HG03064 (cell line): ENCODE measurements around the gene TNKS1BP1.

Experiments
- ATAC-seq: cut with Tn5 transposase; IDR thresholded peaks from one replicate; pipeline ENCODE4 v1.9.1; 2021; ENCODE audit warnings: low read depth; ENCODE audit not compliant: unreplicated experiment

Gene TNKS1BP1

DNA sequence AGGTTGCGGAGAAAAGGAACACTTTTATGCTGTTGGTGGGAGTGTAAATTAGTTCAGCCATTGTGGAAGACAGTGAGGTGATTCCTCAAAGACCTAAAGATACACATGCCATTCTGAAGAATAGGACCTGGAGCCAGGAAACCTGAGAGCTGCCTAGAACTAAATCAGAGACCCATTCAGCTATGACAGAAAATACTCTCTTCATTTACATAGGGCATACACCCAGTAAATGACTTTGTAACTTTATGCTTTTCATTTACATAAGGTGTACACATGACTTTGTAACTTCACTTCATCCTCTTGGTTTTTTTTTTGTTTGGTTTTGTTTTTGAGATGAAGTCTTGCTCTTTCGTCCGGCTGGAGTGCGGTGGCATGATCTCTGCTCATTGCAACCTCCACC lies 62.6 kb downstream of the TNKS1BP1 start:
- ATAC-seq, result no peak

DNA sequence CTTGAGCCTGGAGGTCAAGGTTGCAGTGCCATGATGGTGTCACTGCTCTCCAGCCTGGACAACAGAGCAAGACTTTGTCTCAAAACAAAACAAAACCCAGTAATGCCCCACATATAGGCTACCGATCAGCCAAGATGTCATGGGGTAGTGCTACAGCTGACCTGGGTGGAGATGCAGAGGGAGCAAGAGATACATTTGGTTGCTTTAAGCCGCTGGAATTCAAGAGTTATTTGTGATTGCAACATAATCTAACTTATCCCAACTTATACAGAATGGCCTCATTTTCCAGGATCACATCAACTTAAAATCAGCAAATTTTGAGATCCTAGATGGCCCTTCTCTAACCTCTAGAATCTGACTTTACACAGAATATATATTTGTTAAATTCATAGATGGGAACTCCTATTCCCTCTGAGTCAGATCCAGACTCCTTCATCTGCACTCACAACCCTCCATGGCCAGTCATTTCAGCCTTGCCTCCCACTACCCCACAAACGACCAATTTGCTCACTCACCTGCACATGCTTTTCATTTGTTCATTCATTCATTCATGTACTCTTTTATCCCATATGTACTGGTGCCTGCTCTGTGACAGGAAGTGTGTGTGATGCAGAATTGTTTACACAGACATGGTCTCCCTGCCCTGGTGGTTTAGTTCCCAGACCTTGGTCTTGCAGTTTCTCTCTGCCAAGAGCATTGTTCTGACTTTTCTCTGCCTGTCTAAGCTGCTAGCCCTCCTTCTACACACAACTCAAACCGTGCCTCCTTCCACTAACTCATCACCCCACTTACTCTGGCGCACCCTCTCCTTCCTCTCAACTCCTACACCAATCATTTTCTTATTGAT lies 63.6 kb downstream of the TNKS1BP1 start:
- no peak for ATAC-seq

DNA sequence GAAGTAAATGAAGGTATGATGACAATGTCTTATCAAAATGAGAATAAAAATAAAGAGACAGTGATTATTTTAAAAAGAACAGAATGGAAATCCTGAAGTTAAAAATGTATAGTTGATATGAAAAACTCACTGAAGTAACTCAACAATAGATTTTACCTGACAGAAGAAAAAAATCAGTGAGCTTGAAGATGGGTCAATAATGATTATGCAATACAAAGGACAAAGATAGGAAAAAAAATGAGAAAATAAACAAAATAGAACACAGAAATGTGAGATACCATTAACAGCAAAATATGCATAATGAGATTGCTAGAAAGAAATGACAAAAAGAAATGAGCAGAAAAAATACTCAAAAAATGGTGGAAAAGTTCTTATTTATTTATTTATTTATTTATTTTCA lies 68.6 kb downstream of the TNKS1BP1 start:
- ATAC-seq, result no peak

DNA sequence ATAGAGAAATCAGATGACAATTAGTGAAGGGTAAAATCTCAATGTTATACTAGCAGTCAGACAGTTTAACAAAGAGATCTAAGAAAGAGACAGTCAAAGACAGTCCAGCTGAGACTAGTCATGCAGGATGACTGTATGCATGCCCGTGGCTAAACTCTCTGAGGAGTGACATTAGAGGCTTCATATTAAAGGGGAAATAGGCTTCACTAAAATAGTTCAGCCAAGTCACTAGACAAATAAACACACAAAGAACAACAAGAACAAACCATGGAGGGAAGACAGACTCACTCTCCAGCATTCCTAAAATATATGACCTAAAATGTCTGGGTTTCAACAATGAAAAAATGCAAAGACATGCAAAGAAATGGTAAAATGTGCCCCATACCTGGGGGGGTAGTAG lies 69.1 kb downstream of the TNKS1BP1 start:
- no peak for ATAC-seq

DNA sequence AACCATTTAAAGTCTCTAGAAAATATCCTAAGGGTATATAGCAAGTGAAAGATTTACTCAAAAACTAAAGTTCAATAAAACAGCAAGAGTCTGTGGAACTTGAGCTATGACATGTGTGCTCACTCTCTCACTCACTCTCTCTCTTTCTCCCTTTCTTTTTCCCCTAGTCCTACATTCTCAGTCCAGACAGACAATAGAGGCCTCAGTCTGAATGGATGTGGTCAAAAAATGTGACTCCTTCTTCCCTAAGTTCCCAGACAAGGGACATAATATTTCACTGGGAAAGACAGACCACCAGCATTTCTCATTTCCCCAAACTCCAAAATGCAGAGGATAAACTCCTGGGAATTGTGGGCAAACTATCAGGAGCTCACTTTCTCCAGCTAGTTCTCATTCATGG lies 70.1 kb downstream of the TNKS1BP1 start:
- ATAC-seq, result no peak

DNA sequence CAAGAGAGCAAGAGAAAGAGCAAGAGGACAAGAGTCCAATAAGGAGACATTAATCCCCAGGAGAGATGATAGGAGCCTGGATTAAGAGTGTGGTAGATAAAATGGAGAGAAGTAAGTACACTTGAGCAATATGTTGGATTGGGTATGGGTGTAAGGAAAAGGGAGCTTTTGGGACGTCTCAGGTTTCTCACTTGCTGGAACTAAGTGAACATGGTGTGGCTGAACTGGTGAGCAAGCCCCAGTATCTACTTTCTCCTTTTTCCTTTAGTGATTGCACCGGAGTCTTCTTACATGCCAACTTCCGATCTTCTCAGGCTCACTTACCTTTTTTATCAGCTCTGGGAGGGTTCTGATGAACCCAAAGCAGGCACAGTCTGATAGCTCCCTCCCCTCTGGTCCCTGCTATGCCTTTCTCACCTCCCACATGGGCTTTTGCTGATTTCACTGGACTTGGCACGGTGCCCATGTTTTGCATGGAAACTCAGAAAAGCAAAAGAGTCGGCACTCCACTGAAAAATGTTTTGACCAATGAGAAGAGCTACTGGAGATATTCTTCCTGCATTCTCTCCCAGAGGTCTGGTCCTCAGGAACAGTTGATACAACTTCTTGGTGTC lies 73.2 kb downstream of the TNKS1BP1 start:
- no peak for ATAC-seq

DNA sequence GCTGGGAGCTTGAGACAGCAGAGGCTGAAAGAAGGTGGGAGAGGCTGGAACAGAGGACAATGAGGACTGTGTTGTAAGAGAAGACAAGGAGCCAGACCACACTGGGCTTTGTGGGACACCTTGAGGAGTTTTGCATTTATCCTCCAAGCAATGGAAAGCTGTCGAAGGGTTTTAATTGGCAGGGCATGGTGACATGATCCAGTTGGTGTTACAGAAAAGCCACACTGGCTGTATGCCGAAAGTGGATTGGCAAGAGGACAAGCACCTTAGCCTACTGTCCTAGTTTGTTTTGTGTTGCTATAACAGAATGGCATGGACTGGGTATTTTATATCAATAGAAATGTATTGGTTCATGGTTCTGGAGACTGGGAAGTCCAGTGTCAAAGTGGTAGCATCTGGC lies 73.7 kb downstream of the TNKS1BP1 start:
- no peak for ATAC-seq
